CD4-positive, CD25-positive, alpha-beta regulatory T cell (primary cell): ENCODE measurements around the gene NAP1L4. TPM values are rescaled to one million over a fixed set of nuclear protein-coding genes. Genes with fewer than 3 reads are reported as not detected.
A peak's percentile ranks its signal among the peaks of the same experiment; 100 is the strongest.

Source experiments
- ATAC-seq, 2 donors: fragments of 150-1000 bp; cut with Tn5 transposase; one replicate each; pipeline ENCODE4 v1.10.0; 2021; ENCODE audit warnings: low read depth in 2 of 2, moderate number of reproducible peaks in 2 of 2, moderate library complexity in 1 of 2
- DNase-seq, 3 donors: peaks; one replicate each; pipeline versions ENCODE4 v3.0.0 to v3.0.0-alpha.2; 2012 to 2022; ENCODE audit warnings: mixed read lengths in 1 of 3
- H3K27ac ChIP-seq: one replicate; pipeline ENCODE4 v1.7.0; 2013; ENCODE audit warnings: mild to moderate bottlenecking, low read length; ENCODE audit not compliant: insufficient read depth, poor library complexity, severe bottlenecking
- H3K27me3 ChIP-seq: one replicate; pipeline ENCODE4 v1.7.0; 2013; ENCODE audit warnings: low read length; ENCODE audit not compliant: control insufficient read depth, insufficient read depth
- H3K36me3 ChIP-seq: one replicate; pipeline ENCODE4 v1.7.0; 2013; ENCODE audit warnings: mild to moderate bottlenecking, low read length, moderate library complexity; ENCODE audit not compliant: control insufficient read depth, insufficient read depth
- H3K4me1 ChIP-seq: 2 replicates; pipeline ENCODE4 v1.7.0; 2013; ENCODE audit warnings: mild to moderate bottlenecking, low read length; ENCODE audit not compliant: insufficient read depth, control insufficient read depth, poor library complexity, severe bottlenecking
- H3K4me3 ChIP-seq: one replicate; pipeline ENCODE4 v1.7.0; 2013; ENCODE audit warnings: low read depth, mild to moderate bottlenecking, low read length, moderate library complexity
- H3K9me3 ChIP-seq, 2 experiments: 1 replicate in 1 of 2; 2 replicates in 1 of 2; pipeline ENCODE4 v1.7.0; 2013; ENCODE audit warnings: low read length in 2 of 2, mild to moderate bottlenecking in 1 of 2, moderate library complexity in 1 of 2; ENCODE audit not compliant: control insufficient read depth in 2 of 2
- H3K27ac Mint-ChIP-seq, 3 donors: one replicate each; pipeline ENCODE4 v1.8.0; 2020 to 2022; ENCODE audit warnings: mild to moderate bottlenecking in 3 of 3, mixed read lengths in 3 of 3, moderate library complexity in 2 of 3
- H3K27me3 Mint-ChIP-seq: one replicate; pipeline ENCODE4 v1.8.0; 2022; ENCODE audit warnings: mild to moderate bottlenecking, mixed read lengths
- H3K36me3 Mint-ChIP-seq: one replicate; pipeline ENCODE4 v1.8.0; 2020; ENCODE audit warnings: mixed read lengths
- H3K4me1 Mint-ChIP-seq, 4 donors: one replicate each; pipeline ENCODE4 v1.8.0; 2020 to 2022; ENCODE audit warnings: mixed read lengths in 4 of 4, mild to moderate bottlenecking in 1 of 4
- H3K4me3 Mint-ChIP-seq, 4 donors: one replicate each; pipeline ENCODE4 v1.8.0; 2020 to 2022; ENCODE audit warnings: mild to moderate bottlenecking in 4 of 4, mixed read lengths in 4 of 4, moderate library complexity in 3 of 4
- H3K9me3 Mint-ChIP-seq, 7 donors: one replicate each; pipeline ENCODE4 v1.8.0; 2020 to 2022; ENCODE audit warnings: mixed read lengths in 7 of 7, mild to moderate bottlenecking in 3 of 7, moderate library complexity in 2 of 7
- polyA plus RNA-seq, 4 donors: library from polyadenylated mRNA; unstranded; fragments of 300-500 nt; fragmentation: Illumina TruSeq; gene quantifications; one replicate each; pipeline ENCODE4 v1.2.3, GENCODE V29; 2021
- total RNA-seq: library from RNA; stranded (reverse); gene quantifications from one replicate; pipeline ENCODE4 v1.2.3, GENCODE V29; 2022

The NAP1L4 gene
- total and polyA plus RNA-seq, 5 donors from 2014 or later = 210 to 351 (median 228) TPM

GRCh38 chr11:2921261-2921660, 70.9 kb downstream of the NAP1L4 start:
- no peak overlapping the region for H3K4me3 ChIP-seq
- H3K9me3 ChIP-seq = no peaks in the 10 kb centered on the region
- H3K27me3 Mint-ChIP-seq = no peaks in the 10 kb centered on the region
- no peaks in the 10 kb centered on the region for H3K36me3 Mint-ChIP-seq
- H3K4me1 ChIP-seq = no peaks in the 10 kb centered on the region
- no peaks in the 10 kb centered on the region for H3K27me3 ChIP-seq
- DNase-seq (no peak), ATAC-seq (no peak)
- no peaks in the 10 kb centered on the region for H3K9me3 Mint-ChIP-seq
- no peak overlapping the region for H3K27ac Mint-ChIP-seq
- no peaks in the 10 kb centered on the region for H3K36me3 ChIP-seq
- H3K27ac ChIP-seq = no peak overlapping the region
- no peak overlapping the region for H3K4me3 Mint-ChIP-seq
- no peaks in the 10 kb centered on the region for H3K4me1 Mint-ChIP-seq

GRCh38 chr11:2920343-2920742, 71.8 kb downstream of the NAP1L4 start:
- no peak overlapping the region for H3K4me3 Mint-ChIP-seq
- ATAC-seq = no peak
- no peak for DNase-seq
- H3K4me1 Mint-ChIP-seq = peaks cover 0 to under 1% (median 0%) of the 10 kb centered on the region in 4 donors
- H3K9me3 ChIP-seq = no peaks in the 10 kb centered on the region
- no peaks in the 10 kb centered on the region for H3K27me3 ChIP-seq
- H3K4me1 ChIP-seq = no peaks in the 10 kb centered on the region
- no peaks in the 10 kb centered on the region for H3K9me3 Mint-ChIP-seq
- H3K27ac ChIP-seq = no peak overlapping the region
- no peak overlapping the region for H3K4me3 ChIP-seq
- no peaks in the 10 kb centered on the region for H3K36me3 Mint-ChIP-seq
- H3K27me3 Mint-ChIP-seq = no peaks in the 10 kb centered on the region
- peak overlapping the region in 1 of 3 donors; percentile 64 for H3K27ac Mint-ChIP-seq
- no peaks in the 10 kb centered on the region for H3K36me3 ChIP-seq

- H3K27ac Mint-ChIP-seq = no peak overlapping the region
- H3K4me3 Mint-ChIP-seq = no peak overlapping the region
- Histone ChIP-seq H3K27me3 (no peaks in the 10 kb centered on the region), H3K4me1 (no peaks in the 10 kb centered on the region), H3K4me3 (no peak overlapping the region), H3K27ac (no peak overlapping the region), H3K36me3 (no peaks in the 10 kb centered on the region), H3K9me3 (no peaks in the 10 kb centered on the region)
- DNase-seq = no peak
- no peaks in the 10 kb centered on the region for H3K27me3 Mint-ChIP-seq
- no peak for ATAC-seq
- no peaks in the 10 kb centered on the region for H3K36me3 Mint-ChIP-seq
- no peaks in the 10 kb centered on the region for H3K9me3 Mint-ChIP-seq
- peaks cover 0 to 4% (median 0%) of the 10 kb centered on the region in 4 donors for H3K4me1 Mint-ChIP-seq
Observed at GRCh38 chr11:2919837-2920236, 72.3 kb downstream of the NAP1L4 start.

GRCh38 chr11:2919188-2919587, 72.9 kb downstream of the NAP1L4 start:
- no peak overlapping the region for H3K4me3 ChIP-seq
- Mint-ChIP-seq H3K36me3 (no peaks in the 10 kb centered on the region), H3K4me1 (peaks cover 0 to 4% (median 0%) of the 10 kb centered on the region in 4 donors), H3K4me3 (no peak overlapping the region), H3K9me3 (no peaks in the 10 kb centered on the region), H3K27ac (no peak overlapping the region), H3K27me3 (no peaks in the 10 kb centered on the region)
- no peak for ATAC-seq
- no peaks in the 10 kb centered on the region for H3K4me1 ChIP-seq
- H3K36me3 ChIP-seq = no peaks in the 10 kb centered on the region
- no peak for DNase-seq
- no peaks in the 10 kb centered on the region for H3K9me3 ChIP-seq
- no peak overlapping the region for H3K27ac ChIP-seq
- no peaks in the 10 kb centered on the region for H3K27me3 ChIP-seq

DNA sequence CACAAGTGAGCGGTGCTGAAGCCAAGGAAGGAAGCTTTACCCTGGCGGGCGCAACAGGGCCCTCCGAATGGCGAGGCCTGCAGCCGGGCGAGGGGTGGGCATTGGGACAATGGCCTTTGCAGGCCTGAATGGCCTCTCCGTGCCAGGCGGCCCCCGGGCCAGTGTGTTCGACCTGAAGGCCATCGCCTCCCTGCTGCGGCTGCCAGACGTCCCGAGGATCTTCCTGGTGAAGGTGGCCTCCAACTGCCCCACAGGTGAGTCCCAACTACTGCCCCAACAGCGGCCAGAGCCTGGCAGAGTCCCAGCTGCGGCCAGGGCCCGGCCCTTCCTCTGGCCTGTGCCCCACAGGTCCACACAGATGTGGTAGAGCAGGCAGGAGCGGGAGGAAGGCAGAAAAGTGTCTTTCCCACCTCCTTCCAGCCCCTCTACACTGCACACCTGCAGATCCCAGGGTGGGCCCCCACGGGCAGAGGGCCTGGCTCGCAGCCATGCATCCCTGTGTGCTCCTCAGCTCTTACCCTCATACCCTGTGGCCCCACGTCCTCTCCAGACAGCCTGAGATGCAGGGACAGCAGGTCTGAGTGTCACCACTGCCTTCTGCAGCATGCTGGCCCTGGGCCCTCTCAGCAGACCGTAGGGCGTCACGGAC, 74.2 kb downstream of the NAP1L4 start:
- H3K4me3 Mint-ChIP-seq = no peak overlapping the region
- no peak for DNase-seq
- no peaks in the 10 kb centered on the region for H3K9me3 Mint-ChIP-seq

DNA sequence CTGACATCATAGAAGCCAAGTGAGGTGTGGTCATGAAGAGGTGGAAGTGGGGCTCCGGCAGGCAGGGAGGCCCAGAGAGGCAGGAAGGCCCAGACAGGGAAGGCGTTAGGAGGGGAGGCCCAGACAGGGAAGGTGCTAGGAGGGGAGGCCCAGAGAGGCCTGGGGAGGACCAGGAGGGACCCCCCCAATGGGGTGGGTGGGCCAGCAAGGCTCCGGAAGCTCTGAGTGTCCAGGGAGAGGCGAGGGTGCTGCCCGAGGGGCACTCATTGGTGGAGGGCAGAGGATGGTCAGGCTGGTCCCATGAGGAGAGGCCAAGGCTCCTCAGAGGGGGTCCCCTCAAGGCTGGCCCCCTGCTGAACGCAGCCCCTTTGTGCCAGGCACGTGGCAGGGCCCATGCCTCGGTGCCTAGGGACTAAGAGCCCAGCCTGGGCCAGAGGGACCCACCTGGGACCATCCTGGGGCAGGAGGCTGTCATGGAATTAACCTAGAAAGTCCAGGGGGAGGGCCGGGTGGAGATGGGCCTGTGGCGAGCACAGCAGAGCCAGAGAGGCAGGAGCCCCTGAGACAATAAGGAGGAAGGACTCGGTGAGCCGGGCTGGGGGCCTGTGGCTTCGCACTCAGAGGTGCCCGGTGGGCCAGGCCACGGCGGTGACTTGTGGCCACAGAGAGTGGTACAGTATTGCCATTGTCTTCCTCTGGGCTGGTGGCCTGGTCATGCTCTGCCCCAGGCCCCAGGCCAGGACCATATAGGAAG, 75.1 kb downstream of the NAP1L4 start:
- Mint-ChIP-seq H3K36me3 (no peaks in the 10 kb centered on the region), H3K27me3 (no peaks in the 10 kb centered on the region), H3K4me3 (no peak overlapping the region), H3K4me1 (peaks cover 0 to 14% (median under 1%) of the 10 kb centered on the region in 4 donors), H3K9me3 (no peaks in the 10 kb centered on the region), H3K27ac (no peak overlapping the region)
- peaks cover 5% of the 10 kb centered on the region for H3K4me1 ChIP-seq
- no peaks in the 10 kb centered on the region for H3K36me3 ChIP-seq
- H3K27ac ChIP-seq = no peak overlapping the region
- no peaks in the 10 kb centered on the region for H3K27me3 ChIP-seq
- H3K9me3 ChIP-seq = no peaks in the 10 kb centered on the region
- DNase-seq = no peak
- no peak for ATAC-seq
- no peak overlapping the region for H3K4me3 ChIP-seq

More for the DNA sequence above, 74.2 kb downstream of the NAP1L4 start:
- ATAC-seq = no peak
- no peaks in the 10 kb centered on the region for H3K36me3 Mint-ChIP-seq
- H3K4me1 Mint-ChIP-seq = peaks cover 0 to 14% (median under 1%) of the 10 kb centered on the region in 4 donors
- no peak overlapping the region for H3K4me3 ChIP-seq
- H3K27ac ChIP-seq = no peak overlapping the region
- no peaks in the 10 kb centered on the region for H3K27me3 ChIP-seq
- no peaks in the 10 kb centered on the region for H3K36me3 ChIP-seq
- H3K9me3 ChIP-seq = no peaks in the 10 kb centered on the region
- no peak overlapping the region for H3K27ac Mint-ChIP-seq
- no peaks in the 10 kb centered on the region for H3K27me3 Mint-ChIP-seq
- peaks cover 5% of the 10 kb centered on the region for H3K4me1 ChIP-seq

DNA sequence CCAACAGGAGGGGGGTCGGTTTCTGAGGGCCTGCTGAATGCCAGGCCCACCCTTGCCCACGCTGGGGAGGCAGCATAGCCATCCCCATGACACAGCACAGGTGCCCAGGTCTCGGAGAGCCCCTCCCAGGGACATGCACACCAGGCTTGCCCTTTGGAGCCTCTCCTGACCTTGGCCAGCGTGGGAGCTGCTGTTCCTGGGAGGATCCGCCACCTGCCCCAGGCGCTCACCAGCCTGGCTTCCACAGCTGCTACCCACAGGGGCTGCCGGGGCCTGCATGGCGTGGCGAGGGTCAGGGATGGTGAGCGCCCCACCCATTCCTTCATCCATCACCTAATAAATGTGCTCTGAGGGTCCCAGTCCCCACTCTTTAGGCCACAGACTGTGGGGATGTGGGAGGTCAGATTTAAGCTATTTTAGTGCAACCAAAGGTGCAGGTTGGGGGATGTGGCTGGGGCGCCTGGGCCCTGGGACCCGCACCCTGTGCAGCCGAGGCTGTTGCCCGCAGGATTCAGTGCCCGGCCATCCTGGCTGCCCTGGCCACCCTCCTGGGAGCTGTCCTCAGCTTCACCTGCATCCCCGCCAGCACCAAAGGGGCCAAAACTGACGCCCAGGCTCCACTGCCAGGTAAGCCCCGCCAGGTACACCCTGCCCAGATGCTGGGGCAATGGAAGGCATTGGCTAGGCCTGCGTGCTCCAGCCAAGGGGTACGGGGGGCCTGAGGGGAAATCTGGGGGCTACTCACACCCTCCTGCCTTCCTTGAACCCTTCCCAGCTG, 75.8 kb downstream of the NAP1L4 start:
- Mint-ChIP-seq H3K4me1 (peaks cover 0 to 17% (median 3%) of the 10 kb centered on the region in 4 donors), H3K9me3 (no peaks in the 10 kb centered on the region), H3K36me3 (no peaks in the 10 kb centered on the region), H3K4me3 (no peak overlapping the region), H3K27ac (no peak overlapping the region), H3K27me3 (no peaks in the 10 kb centered on the region)
- Histone ChIP-seq H3K36me3 (no peaks in the 10 kb centered on the region), H3K27ac (no peak overlapping the region), H3K27me3 (no peaks in the 10 kb centered on the region), H3K4me1 (peaks cover 5% of the 10 kb centered on the region), H3K4me3 (no peak overlapping the region), H3K9me3 (no peaks in the 10 kb centered on the region)
- ATAC-seq = no peak
- DNase-seq = no peak
